H1 (cell line): ENCODE measurements around the gene ATG7. TPM values are rescaled to one million over a fixed set of nuclear protein-coding genes. Genes with fewer than 3 reads are reported as not detected.

ENCODE experiments used
- CTCF ChIA-PET: fragments of 300-600 bp; sonication (Branson Sonifier 250); formaldehyde crosslinking; loops from one replicate; lab custom pipeline; 2021; ENCODE audit not compliant: partially characterized antibody; lab: Charles Lee
- POLR2A ChIA-PET: fragments of 300-600 bp; sonication (Branson Sonifier 250); formaldehyde crosslinking; loops from one replicate; lab custom pipeline; 2021; ENCODE audit warnings: inconsistent platforms; ENCODE audit not compliant: partially characterized antibody; lab: Charles Lee
- DNase-seq, 2 experiments: peaks; one replicate each; pipeline versions ENCODE4 v3.0.0 to v3.0.0-alpha.2; 2010 to 2022; ENCODE audit warnings: low spot score in 2 of 2, low read depth in 1 of 2, mixed read lengths in 1 of 2
- FAIRE-seq: peaks from 2 replicates; lab custom pipeline; 2011; peaks lifted over from hg19 to GRCh38; lab: Jason Lieb, UNC
- H2AFZ ChIP-seq: 2 replicates; pipeline ENCODE4 v1.8.1; 2012; ENCODE audit warnings: low read length, inconsistent platforms
- H2AK5ac ChIP-seq: 2 replicates; pipeline ENCODE4 v1.6.1; 2013; ENCODE audit warnings: low read depth, low read length
- H2BK120ac ChIP-seq: replicated peaks from 2 replicates; pipeline ENCODE3; 2013; ENCODE audit warnings: low read depth, low read length, inconsistent platforms
- H2BK12ac ChIP-seq: 2 replicates; pipeline ENCODE4 v1.6.1; 2013; ENCODE audit warnings: low read depth, low read length
- H2BK15ac ChIP-seq: 2 replicates; pipeline ENCODE4 v1.6.1; 2013; ENCODE audit warnings: low read length
- H2BK20ac ChIP-seq: 2 replicates; pipeline ENCODE4 v1.6.1; 2013; ENCODE audit warnings: low read length
- H2BK5ac ChIP-seq: 2 replicates; pipeline ENCODE4 v1.6.1; 2013; ENCODE audit warnings: low read depth, low read length
- H3K14ac ChIP-seq: 2 replicates; pipeline ENCODE4 v1.6.1; 2013; ENCODE audit warnings: inconsistent platforms; ENCODE audit not compliant: insufficient read length
- H3K18ac ChIP-seq: 2 replicates; pipeline ENCODE4 v1.6.1; 2013; ENCODE audit warnings: low read length; ENCODE audit errors: extremely low read depth
- H3K23ac ChIP-seq: 2 replicates; pipeline ENCODE4 v1.6.1; 2013; ENCODE audit warnings: inconsistent platforms; ENCODE audit not compliant: insufficient read length
- H3K23me2 ChIP-seq: 2 replicates; pipeline ENCODE4 v1.6.1; 2013; ENCODE audit warnings: low read depth, low read length
- H3K27ac ChIP-seq: 2 replicates; pipeline ENCODE4 v1.6.1; 2011; ENCODE audit warnings: low read depth, low read length, inconsistent platforms
- H3K27me3 ChIP-seq, 4 experiments: replicated peaks in 1 of 4; 1 replicate in 1 of 4; 2 replicates in 3 of 4; pipeline versions ENCODE4 v1.6.1 to v1.8.1; 2011 to 2013; ENCODE audit warnings: low read length in 3 of 4, mild to moderate bottlenecking in 3 of 4, inconsistent platforms in 2 of 4, mixed read lengths in 2 of 4, moderate library complexity in 1 of 4; ENCODE audit not compliant: control insufficient read depth in 3 of 4, insufficient read depth in 3 of 4; ENCODE audit errors: extremely low read depth in 1 of 4
- H3K36me3 ChIP-seq, 4 experiments: 2 replicates each; pipeline versions ENCODE4 v1.6.1 to v1.8.1; 2011 to 2013; ENCODE audit warnings: mild to moderate bottlenecking in 4 of 4, low read length in 3 of 4, moderate library complexity in 2 of 4, control low read depth in 1 of 4, inconsistent platforms in 1 of 4; ENCODE audit not compliant: insufficient read depth in 4 of 4, control insufficient read depth in 2 of 4
- H3K4ac ChIP-seq: replicated peaks from 2 replicates; pipeline ENCODE3; 2013; ENCODE audit warnings: low read length, low read depth, mixed read lengths, inconsistent platforms; ENCODE audit not compliant: insufficient read length
- H3K4me1 ChIP-seq, 4 experiments: replicated peaks in 1 of 4; 1 replicate in 1 of 4; 2 replicates in 3 of 4; pipeline versions ENCODE4 v1.6.1 to v1.8.1; 2011 to 2013; ENCODE audit warnings: low read length in 3 of 4, inconsistent platforms in 2 of 4, mixed read lengths in 1 of 4; ENCODE audit not compliant: insufficient read depth in 4 of 4, control insufficient read depth in 3 of 4
- H3K4me2 ChIP-seq, 2 experiments: 2 replicates each; pipeline versions ENCODE4 v1.6.1 to v1.8.1; 2011 to 2013; ENCODE audit warnings: low read depth in 2 of 2, low read length in 2 of 2, control low read depth in 1 of 2, inconsistent platforms in 1 of 2, mild to moderate bottlenecking in 1 of 2; ENCODE audit not compliant: insufficient read depth in 1 of 2
- H3K4me3 ChIP-seq, 4 experiments: fragments of 200-600, 300-600 bp in 1 of 4; sonication (generic), shearing (Covaris generic), sonication (Bioruptor Twin) in 1 of 4; 2 replicates each; pipeline versions ENCODE4 v1.5.1 to v1.8.1; 2011 to 2016; ENCODE audit warnings: low read length in 4 of 4, low read depth in 3 of 4, control low read depth in 2 of 4, inconsistent platforms in 2 of 4, mild to moderate bottlenecking in 2 of 4, mixed read lengths in 1 of 4, moderate library complexity in 1 of 4; ENCODE audit not compliant: insufficient read depth in 2 of 4; ENCODE audit errors: extremely low read depth in 1 of 4
- H3K56ac ChIP-seq: replicated peaks from 2 replicates; pipeline ENCODE3; 2013; ENCODE audit warnings: low read depth, mild to moderate bottlenecking, mixed read lengths, low read length, inconsistent platforms; ENCODE audit not compliant: insufficient read length
- H3K79me1 ChIP-seq: 2 replicates; pipeline ENCODE4 v1.6.1; 2013; ENCODE audit warnings: low read depth, low read length, control low read depth
- H3K79me2 ChIP-seq, 2 experiments: 2 replicates each; pipeline versions ENCODE4 v1.6.1 to v1.8.1; 2012 to 2013; ENCODE audit warnings: low read length in 2 of 2, mild to moderate bottlenecking in 2 of 2, inconsistent platforms in 1 of 2; ENCODE audit not compliant: insufficient read depth in 2 of 2, control insufficient read depth in 1 of 2
- H3K9ac ChIP-seq, 4 experiments: replicated peaks in 1 of 4; 1 replicate in 1 of 4; 2 replicates in 3 of 4; pipeline versions ENCODE4 v1.6.1 to v1.8.1; 2011 to 2013; ENCODE audit warnings: low read depth in 3 of 4, low read length in 3 of 4, control low read depth in 2 of 4, mild to moderate bottlenecking in 2 of 4, moderate library complexity in 2 of 4, inconsistent platforms in 1 of 4; ENCODE audit errors: extremely low read depth in 1 of 4
- H3K9me3 ChIP-seq, 2 experiments: 2 replicates each; pipeline versions ENCODE4 v1.6.1 to v1.8.1; 2012 to 2013; ENCODE audit warnings: mild to moderate bottlenecking in 2 of 2, moderate library complexity in 2 of 2, control low read depth in 1 of 2, inconsistent platforms in 1 of 2, low read depth in 1 of 2, low read length in 1 of 2, mixed read lengths in 1 of 2; ENCODE audit not compliant: insufficient read depth in 2 of 2
- H4K20me1 ChIP-seq, 2 experiments: replicated peaks in 1 of 2; 2 replicates each; pipeline versions ENCODE3 to v1.8.1; 2011 to 2013; ENCODE audit warnings: inconsistent platforms in 2 of 2, low read length in 2 of 2, mild to moderate bottlenecking in 1 of 2; ENCODE audit not compliant: insufficient read depth in 2 of 2, control insufficient read depth in 1 of 2
- H4K5ac ChIP-seq: 2 replicates; pipeline ENCODE4 v1.6.1; 2013; ENCODE audit warnings: low read length, low read depth, mixed read lengths, inconsistent platforms; ENCODE audit not compliant: insufficient read length
- H4K8ac ChIP-seq: 2 replicates; pipeline ENCODE4 v1.8.0; 2013; ENCODE audit warnings: mild to moderate bottlenecking, moderate library complexity, low read length, inconsistent platforms; ENCODE audit not compliant: insufficient read depth; ENCODE audit errors: extremely low read depth
- H4K91ac ChIP-seq: replicated peaks from 2 replicates; pipeline ENCODE3; 2013; ENCODE audit warnings: low read length, mixed read lengths, inconsistent platforms; ENCODE audit not compliant: insufficient read length
- BACH1 ChIP-seq: IDR thresholded peaks from 2 replicates; pipeline ENCODE4 v1.6.1; 2012; ENCODE audit warnings: low read length, improper control_type of control experiment
- CHD2 ChIP-seq: IDR thresholded peaks from 2 replicates; pipeline ENCODE4 v1.6.1; 2012; ENCODE audit warnings: low read length, improper control_type of control experiment
- JUND ChIP-seq: IDR thresholded peaks from 2 replicates; pipeline ENCODE4 v1.6.1; 2011; ENCODE audit warnings: mild to moderate bottlenecking, improper control_type of control experiment, low read length
- KDM5A ChIP-seq: fragments of 200-600 bp; IDR thresholded peaks from 2 replicates; pipeline ENCODE4 v1.7.1; 2012; ENCODE audit warnings: mild to moderate bottlenecking, low read length, inconsistent platforms, mixed read lengths
- RAD21 ChIP-seq, 2 experiments: IDR thresholded peaks in 1 of 2; conservative IDR thresholded peaks in 1 of 2; 2 replicates each; pipeline ENCODE4 v1.6.1; 2011; ENCODE audit warnings: low read depth in 2 of 2, low read length in 2 of 2, improper control_type of control experiment in 1 of 2, inconsistent platforms in 1 of 2, mild to moderate bottlenecking in 1 of 2, moderate library complexity in 1 of 2
- SAP30 ChIP-seq: fragments of 300-600 bp; sonication (generic); IDR thresholded peaks from 2 replicates; pipeline ENCODE4 v1.7.1; 2012; ENCODE audit warnings: low read length, moderate library complexity, mild to moderate bottlenecking, inconsistent platforms; ENCODE audit not compliant: insufficient read depth, insufficient replicate concordance
- SIX5 ChIP-seq: IDR thresholded peaks from 2 replicates; pipeline ENCODE4 v1.6.1; 2011; ENCODE audit warnings: mild to moderate bottlenecking, low read depth, low read length
- SP4 ChIP-seq: IDR thresholded peaks from 2 replicates; pipeline ENCODE4 v1.6.1; 2012; ENCODE audit warnings: low read length, inconsistent platforms
- TCF12 ChIP-seq: IDR thresholded peaks from 2 replicates; pipeline ENCODE4 v1.6.1; 2011; ENCODE audit warnings: low read depth, mild to moderate bottlenecking, low read length
- WGBS, 2 experiments: shearing (Covaris generic) in 1 of 2; methylation state at CpG; one replicate each; pipeline versions ENCODE4 v1.1.6 to v1.1.7; 2013 to 2015; ENCODE audit warnings: low lambda C conversion rate in 2 of 2, mixed read lengths in 2 of 2, inconsistent platforms in 1 of 2, low coverage in 1 of 2, missing lambda C conversion rate in 1 of 2; ENCODE audit not compliant: insufficient replicate concordance in 2 of 2, insufficient coverage in 1 of 2, insufficient read length in 1 of 2; ENCODE audit errors: extremely low coverage in 1 of 2, missing lambda C conversion rate in 1 of 2; 5-methylcytosine and 5-hydroxymethylcytosine counted together
- polyA plus RNA-seq, 7 experiments: library from polyadenylated mRNA; depleted of rRNA in 3 of 7; stranded (reverse) in 5 of 7; unstranded in 2 of 7; fragments of >200 nt in 5 of 7; fragments of 200-250 nt in 2 of 7; gene quantifications; 1 replicate in 5 of 7; 2 replicates in 1 of 7; 4 replicates in 1 of 7; pipeline versions ENCODE4 v1.2.1 to v1.2.3, GENCODE V29; 2011 to 2013; ENCODE audit warnings: missing spikeins in 2 of 7, mixed read lengths in 2 of 7
- total RNA-seq: library from RNA; stranded (reverse); fragmentation: NEBNext Ultra II Directional; extraction: Animal tissue kit (Norgen Biotek cat#: 25700); gene quantifications from 2 replicates; pipeline ENCODE4 v1.2.1, GENCODE V29; 2021

ATG7 gene
- total and polyA plus RNA-seq, 2 of the 8 experiments (the other 6 are each of a cell fraction or from before 2014, with no cell fraction given) = 15.0 to 19.1 TPM

- Histone ChIP-seq H2BK5ac (0 out of 2 replicates have a peak overlapping the region, but pooled peaks have one; percentile 37), H2BK15ac (no peak overlapping the region), H3K36me3 (no peaks in the 10 kb centered on the region), H3K79me2 (no peaks in the 10 kb centered on the region), H3K56ac (no peak overlapping the region), H2BK120ac (no peak overlapping the region), H3K79me1 (no peaks in the 10 kb centered on the region), H2AFZ (no peak overlapping the region), H3K4me1 (no peaks in the 10 kb centered on the region; a peak in 1 of 7 replicates), H4K8ac (no peak overlapping the region), H3K4me2 (no peak overlapping the region), H2AK5ac (no peak overlapping the region), H3K27me3 (no peaks in the 10 kb centered on the region), H4K5ac (no peak overlapping the region), H3K4me3 (no peak overlapping the region), H4K20me1 (no peaks in the 10 kb centered on the region)
- CTCF ChIA-PET = interaction anchor here (1.0 kb wide), 2 partner anchors 37 to 283 kb away, joined by 3 to 4 read pairs; no protein-coding TSS in a partner anchor
- TF ChIP-seq SAP30 (no peak), RAD21 (IDR thresholded peaks at IDR 0.05 in 1 of 2, conservative IDR thresholded peaks at IDR 0.05 in 1 of 2; ENCODE audit: low read depth in 2 of 2, low read length in 2 of 2) (no peak), JUND (no peak), SP4 (no peak), KDM5A (no peak), SIX5 (no peak), CHD2 (no peak), BACH1 (no peak), TCF12 (no peak)
- TF ChIP-seq, all 59 proteins: peak for 0
- POLR2A ChIA-PET = no interaction called here
- no peak overlapping the region for H4K91ac ChIP-seq
- H3K27ac ChIP-seq = no peak overlapping the region
- no peak overlapping the region for H3K9ac ChIP-seq
- H3K23me2 ChIP-seq = no peaks in the 10 kb centered on the region; the same call in 1 of the 2 replicates
- no peak overlapping the region for H2BK12ac ChIP-seq
- FAIRE-seq (no peak), DNase-seq (no peak)
- no peak overlapping the region for H3K14ac ChIP-seq
- 90% methylated on average over 10 of the region's 10 CpGs; no CpG with 5 or more reads in 1 of the 2 experiments for WGBS, 2 experiments
- H3K9me3 ChIP-seq = no peaks in the 10 kb centered on the region
- H3K18ac ChIP-seq = no peak overlapping the region
- no peak overlapping the region for H3K4ac ChIP-seq
- no peak overlapping the region for H3K23ac ChIP-seq
- no peak overlapping the region for H2BK20ac ChIP-seq
These were observed 99.5 kb downstream of the ATG7 start for GRCh38 chr3:11371747-11372146.
